H4 (cell line): ENCODE measurements around the gene TBRG4. TPM values are rescaled to one million over a fixed set of nuclear protein-coding genes. Genes with fewer than 3 reads are reported as not detected.

Experiments used
- DNase-seq: peaks from one replicate; pipeline ENCODE4 v3.0.0-alpha.2; 2015; ENCODE audit warnings: low spot score
- total RNA-seq: library from RNA; depleted of rRNA; stranded (reverse); fragments of >200 nt; shearing (Covaris generic); gene quantifications from 2 replicates; pipeline ENCODE4 v1.2.3, GENCODE V29; 2014; rRNA removed

TBRG4 gene
- total RNA-seq, 1 experiment from 2014 or later = 106 TPM

DNA sequence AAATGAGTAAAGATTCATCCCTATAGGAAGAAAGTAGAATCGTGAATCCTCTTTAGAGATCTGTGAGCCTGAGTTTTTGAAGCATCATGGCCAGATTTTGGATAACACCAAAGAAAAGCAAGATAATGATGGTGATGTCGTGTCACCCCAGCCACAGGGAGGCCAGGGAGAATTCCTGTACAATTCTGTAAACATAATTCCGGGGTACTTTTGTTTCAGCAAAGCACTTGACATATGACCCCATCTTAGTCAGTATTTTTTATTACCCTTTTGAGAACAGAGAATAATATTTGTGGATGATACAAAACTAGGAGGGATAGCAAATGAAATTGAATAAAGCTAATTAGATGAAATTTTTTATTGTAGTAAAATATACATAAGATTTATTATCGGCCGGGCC, 56.5 kb downstream of the TBRG4 start:
- DNase-seq = no peak

DNA sequence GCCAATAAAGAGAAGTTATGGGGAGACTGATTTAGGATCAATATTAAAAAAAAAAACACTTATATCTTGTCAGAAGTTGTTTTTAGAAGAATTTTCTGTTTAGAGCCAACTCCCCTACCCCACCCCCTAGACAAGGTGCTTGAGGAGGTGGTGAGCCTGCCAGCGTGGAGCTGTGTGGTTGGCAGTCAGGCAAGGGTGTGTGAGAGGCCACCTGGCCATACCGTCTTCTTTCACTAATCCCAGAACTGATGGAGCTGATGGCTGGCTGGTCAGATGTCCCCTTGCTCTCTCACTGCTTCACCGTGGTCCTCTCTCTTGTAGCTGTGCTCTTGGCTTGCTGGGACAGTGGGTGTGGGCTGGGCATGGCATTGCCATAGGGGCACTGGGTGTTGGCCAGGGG, 57.1 kb downstream of the TBRG4 start:
- DNase-seq = no peak

DNA sequence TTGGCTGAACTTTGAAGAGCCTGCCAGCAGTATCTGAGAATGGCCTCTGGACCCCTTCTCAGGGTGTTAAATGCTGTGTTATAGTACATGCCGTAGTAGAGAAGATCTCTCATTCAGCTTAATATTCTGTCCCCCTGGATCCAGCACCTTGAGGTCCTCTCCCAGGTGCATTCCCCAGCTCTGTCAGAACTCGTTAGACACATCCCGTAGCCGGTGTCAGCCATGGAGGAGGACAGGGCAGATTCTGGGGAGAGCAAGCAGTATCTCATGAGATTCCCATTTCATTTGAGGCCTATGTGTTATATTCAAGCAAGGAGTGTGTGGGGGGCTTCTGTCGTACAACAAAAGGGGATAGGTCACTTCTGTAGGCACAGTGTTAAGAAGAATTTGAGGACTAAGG, 57.6 kb downstream of the TBRG4 start:
- no peak for DNase-seq

DNA sequence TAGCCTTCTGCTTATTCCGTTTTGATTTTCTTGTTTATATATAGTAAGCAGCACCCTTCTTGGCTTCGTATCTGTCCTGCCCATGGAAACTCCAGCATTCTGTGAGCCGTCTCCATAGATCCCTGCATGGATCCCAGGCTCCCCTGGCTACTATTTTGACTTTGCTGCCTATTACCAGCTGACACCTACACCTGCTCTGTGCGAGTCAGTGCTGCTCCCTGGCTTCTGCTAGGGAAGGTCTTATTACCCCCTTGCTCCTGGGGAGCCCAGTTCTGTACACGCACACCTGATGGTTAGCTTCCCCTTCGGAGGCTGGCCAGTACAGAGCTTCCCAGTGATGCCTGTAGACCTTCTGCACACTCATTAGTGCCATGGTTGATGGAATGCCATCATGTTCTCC, 58.1 kb downstream of the TBRG4 start:
- DNase-seq = no peak

DNA sequence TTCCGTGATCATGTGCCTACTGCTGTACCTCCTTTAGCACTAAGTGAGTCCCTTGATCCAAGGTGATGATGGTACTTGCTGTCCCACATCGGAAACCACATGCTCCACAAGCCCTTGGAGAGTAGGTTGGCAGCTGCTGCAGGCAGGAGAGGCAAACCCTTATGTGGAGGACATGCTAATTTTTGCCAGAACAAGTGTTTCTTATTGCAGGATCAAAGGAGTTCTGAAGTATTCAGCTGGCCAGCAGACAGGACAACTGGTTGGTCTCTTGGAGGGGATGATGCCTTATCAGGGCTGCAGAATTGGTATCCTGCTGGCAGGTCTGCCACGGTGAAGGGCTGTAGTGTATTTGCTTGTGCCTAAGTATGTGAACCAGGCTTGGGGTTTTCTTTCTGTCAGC, 59.5 kb downstream of the TBRG4 start:
- no peak for DNase-seq

DNA sequence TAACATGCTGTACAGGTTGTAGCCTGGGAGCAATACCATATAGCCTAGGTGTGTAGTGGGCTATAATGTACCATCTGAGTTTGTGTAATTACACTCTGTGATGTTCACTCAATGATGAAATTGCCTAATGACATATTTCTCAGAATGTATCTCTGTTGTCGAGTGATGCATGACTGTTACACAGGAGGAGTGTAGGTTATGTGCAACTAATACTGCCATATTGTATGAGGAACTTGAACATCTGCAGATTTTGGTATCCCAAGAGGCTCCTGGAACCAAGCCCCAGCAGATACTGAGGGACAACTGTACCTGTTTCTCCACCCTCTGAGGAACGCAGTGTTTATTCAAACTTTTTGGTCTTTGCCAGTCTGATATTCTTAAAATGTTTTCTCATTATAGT, 61.3 kb downstream of the TBRG4 start:
- no peak for DNase-seq

Other genes starting within 250 kb of the TBRG4 start
- gene PURB, start 226.2 kb downstream of the TBRG4 start, total RNA-seq = 19.8 and 21.1 TPM in 2 replicates
- not detected in 2 replicates for gene MYO1G, start 132.7 kb downstream of the TBRG4 start, total RNA-seq
- gene CCM2, start 111.5 kb downstream of the TBRG4 start, total RNA-seq = 61.5 and 78.6 TPM in 2 replicates
- gene NACAD, start 22.7 kb downstream of the TBRG4 start, total RNA-seq = 2.0 TPM in 2 replicates
- gene RAMP3, start 46.1 kb upstream of the TBRG4 start, total RNA-seq = not detected in 2 replicates